GM06990 (cell line): ENCODE data around the gene SCEL.

ENCODE experiments used
- DNase-seq: peaks from one replicate; pipeline ENCODE4 v3.0.0-alpha.2; 2011; ENCODE audit not compliant: insufficient read length; ENCODE audit errors: extremely low read depth
- H3K27me3 ChIP-seq: replicated peaks from 2 replicates; pipeline ENCODE4 v1.6.0; 2011; ENCODE audit warnings: low read length; ENCODE audit not compliant: control insufficient read depth, insufficient read depth
- H3K36me3 ChIP-seq: 2 replicates; pipeline ENCODE4 v1.5.1; 2011; ENCODE audit warnings: low read length; ENCODE audit not compliant: control insufficient read depth, insufficient read depth
- H3K4me3 ChIP-seq: replicated peaks from 2 replicates; pipeline ENCODE4 v1.5.1; 2011; ENCODE audit warnings: low read depth, mild to moderate bottlenecking, control low read depth, low read length
- CTCF ChIP-seq: IDR thresholded peaks from 2 replicates; pipeline ENCODE4 v1.5.1; 2011; ENCODE audit warnings: low read length, control low read depth, mild to moderate bottlenecking, inconsistent platforms; ENCODE audit not compliant: insufficient read depth, poor library complexity, severe bottlenecking

The SCEL gene

GRCh38 chr13:77528834-77529500 lies 6.5 kb upstream of the SCEL start:
- Histone ChIP-seq H3K27me3 (no peaks in the 10 kb centered on the region), H3K36me3 (no peaks in the 10 kb centered on the region), H3K4me3 (no peak overlapping the region)
- DNase-seq = no peak
- peak; percentile 4 for TF ChIP-seq CTCF

GRCh38 chr13:77529501-77529840 lies 6.0 kb upstream of the SCEL start:
- no peak for TF ChIP-seq CTCF
- H3K36me3 ChIP-seq = no peaks in the 10 kb centered on the region
- no peak for DNase-seq
- no peaks in the 10 kb centered on the region for H3K27me3 ChIP-seq
- H3K4me3 ChIP-seq = no peak overlapping the region

- no peak for DNase-seq
- H3K36me3 ChIP-seq = no peaks in the 10 kb centered on the region
- H3K4me3 ChIP-seq = no peak overlapping the region
- no peaks in the 10 kb centered on the region for H3K27me3 ChIP-seq
- no peak for TF ChIP-seq CTCF
Observed at GRCh38 chr13:77530875-77531274, 4.6 kb upstream of the SCEL start.

GRCh38 chr13:77532983-77533382 lies 2.5 kb upstream of the SCEL start:
- H3K36me3 ChIP-seq = no peaks in the 10 kb centered on the region
- no peak for DNase-seq
- H3K4me3 ChIP-seq = no peak overlapping the region
- H3K27me3 ChIP-seq = no peaks in the 10 kb centered on the region
- TF ChIP-seq CTCF = no peak

GRCh38 chr13:77533875-77534788 lies 1.4 kb upstream of the SCEL start:
- TF ChIP-seq CTCF = no peak
- DNase-seq = no peak

More at GRCh38 chr13:77533875-77534788, 1.4 kb upstream of the SCEL start:
- Histone ChIP-seq H3K36me3 (no peaks in the 10 kb centered on the region), H3K4me3 (no peak overlapping the region), H3K27me3 (no peaks in the 10 kb centered on the region)
